ENCODE measurements around the gene TAF6L.
A peak's percentile ranks its signal among the peaks of the same experiment; 100 is the strongest.
"Not testable (repeated sequence)": the region's sequence is repeated elsewhere in the genome, so short reads cannot be mapped to it uniquely, and the experiment has no call there.

The TAF6L gene, protein sequence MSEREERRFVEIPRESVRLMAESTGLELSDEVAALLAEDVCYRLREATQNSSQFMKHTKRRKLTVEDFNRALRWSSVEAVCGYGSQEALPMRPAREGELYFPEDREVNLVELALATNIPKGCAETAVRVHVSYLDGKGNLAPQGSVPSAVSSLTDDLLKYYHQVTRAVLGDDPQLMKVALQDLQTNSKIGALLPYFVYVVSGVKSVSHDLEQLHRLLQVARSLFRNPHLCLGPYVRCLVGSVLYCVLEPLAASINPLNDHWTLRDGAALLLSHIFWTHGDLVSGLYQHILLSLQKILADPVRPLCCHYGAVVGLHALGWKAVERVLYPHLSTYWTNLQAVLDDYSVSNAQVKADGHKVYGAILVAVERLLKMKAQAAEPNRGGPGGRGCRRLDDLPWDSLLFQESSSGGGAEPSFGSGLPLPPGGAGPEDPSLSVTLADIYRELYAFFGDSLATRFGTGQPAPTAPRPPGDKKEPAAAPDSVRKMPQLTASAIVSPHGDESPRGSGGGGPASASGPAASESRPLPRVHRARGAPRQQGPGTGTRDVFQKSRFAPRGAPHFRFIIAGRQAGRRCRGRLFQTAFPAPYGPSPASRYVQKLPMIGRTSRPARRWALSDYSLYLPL

DNA sequence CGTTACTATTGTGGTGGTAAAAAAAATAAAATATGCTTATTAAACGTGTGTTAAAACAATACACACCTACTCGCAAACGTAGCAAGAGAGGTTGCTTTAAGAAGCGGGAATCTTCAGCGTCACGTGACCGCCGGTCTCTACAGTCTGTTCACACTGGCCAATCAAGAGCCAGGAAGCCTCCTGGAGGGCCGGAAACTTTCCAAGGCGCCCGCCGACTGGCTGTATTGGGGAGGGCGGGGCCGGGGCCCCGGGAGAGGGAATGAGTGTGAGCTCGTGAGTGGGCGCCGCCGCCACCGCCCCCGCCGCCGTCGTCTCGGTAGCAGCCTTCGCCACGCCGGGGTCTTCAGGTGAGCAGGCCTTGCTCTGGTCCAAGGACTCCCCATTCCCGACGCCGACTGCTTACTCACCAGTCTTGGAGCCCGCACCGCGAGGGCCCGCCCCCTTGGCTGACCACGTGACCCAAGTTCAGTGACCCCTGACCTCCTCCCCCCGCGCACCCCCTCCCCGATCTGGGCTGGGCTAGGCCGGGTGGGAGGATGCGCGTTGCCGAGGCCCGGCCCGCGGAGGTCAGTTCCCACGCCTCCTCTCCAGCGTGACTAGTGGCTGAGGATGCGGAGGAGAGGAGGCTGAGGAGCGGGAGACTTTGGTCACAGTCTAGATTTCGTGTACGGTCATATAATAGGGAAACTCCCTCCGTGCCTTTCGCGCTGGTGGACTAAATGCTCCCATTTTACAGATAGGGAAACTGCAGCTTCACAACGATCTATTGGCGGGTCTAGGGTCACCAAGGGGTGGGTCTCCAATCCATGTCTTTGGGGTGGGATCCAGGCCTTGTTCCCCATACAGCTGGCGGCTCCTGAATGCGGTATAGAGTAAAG, at the start of gene TAF6L:
TAF6L (plus strand) TSS at position 253 of the 878 bp plus-strand sequence. CDS start 4,388 bp downstream, outside the sequence.
- peak; percentile 96 for DNase-seq

DNA sequence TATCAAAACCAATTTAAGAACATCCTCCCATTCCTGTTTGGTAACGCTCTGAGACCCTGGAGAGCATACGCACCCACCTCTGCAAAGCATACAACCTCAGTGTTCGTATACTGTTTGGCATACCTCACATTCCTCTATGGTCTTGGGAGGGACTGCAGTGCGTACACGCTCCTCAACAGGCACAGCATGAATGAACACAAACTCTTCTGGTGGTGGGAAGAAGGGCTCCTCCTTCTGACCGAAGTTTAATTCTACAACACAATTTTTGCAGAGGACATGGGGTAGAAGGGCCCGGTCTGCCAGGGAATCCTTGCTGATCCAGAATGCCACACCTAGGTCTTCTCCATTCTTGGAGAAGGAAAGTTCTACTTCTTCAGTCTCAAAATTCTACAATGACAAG, 49.2 kb upstream of the TAF6L start:
- DNase-seq = no peak

DNA sequence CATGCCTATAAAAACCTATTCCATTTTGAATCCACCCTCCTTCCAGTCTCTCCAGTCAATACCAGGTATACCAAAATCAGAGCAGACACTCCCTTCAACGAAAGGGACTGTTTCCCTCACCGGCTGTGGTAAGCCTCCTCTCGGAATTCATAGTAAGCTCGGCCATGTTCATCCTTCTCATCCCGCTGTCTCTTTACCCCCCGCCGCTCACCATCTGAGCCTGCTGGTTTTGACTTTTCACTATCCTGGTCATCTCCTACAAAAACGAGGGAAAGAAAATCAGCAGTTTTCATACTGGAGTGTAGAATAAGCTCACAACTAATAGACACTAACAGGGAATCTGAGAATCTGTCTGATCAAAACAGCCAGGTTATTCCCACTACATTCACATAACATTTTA, 47.0 kb upstream of the TAF6L start:
- no peak for DNase-seq

DNA sequence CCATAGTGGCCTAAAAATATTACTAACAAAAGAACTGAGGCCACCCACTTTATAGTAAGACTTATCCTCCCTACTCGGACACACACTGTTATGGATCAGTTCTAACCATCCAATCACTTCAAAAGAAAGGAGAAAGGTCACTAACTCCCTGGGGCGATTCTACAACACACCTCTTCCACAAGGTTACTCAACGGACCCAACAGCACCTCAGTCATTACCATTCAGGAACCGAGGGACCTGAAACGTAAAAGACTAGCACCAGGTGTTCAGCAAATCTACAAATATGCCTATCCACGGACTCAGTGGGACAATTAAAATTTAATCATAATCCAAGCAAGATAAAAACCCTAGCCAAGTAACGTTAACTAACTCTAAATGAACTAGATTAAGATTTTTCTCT, 45.5 kb upstream of the TAF6L start:
- DNase-seq = no peak

DNA sequence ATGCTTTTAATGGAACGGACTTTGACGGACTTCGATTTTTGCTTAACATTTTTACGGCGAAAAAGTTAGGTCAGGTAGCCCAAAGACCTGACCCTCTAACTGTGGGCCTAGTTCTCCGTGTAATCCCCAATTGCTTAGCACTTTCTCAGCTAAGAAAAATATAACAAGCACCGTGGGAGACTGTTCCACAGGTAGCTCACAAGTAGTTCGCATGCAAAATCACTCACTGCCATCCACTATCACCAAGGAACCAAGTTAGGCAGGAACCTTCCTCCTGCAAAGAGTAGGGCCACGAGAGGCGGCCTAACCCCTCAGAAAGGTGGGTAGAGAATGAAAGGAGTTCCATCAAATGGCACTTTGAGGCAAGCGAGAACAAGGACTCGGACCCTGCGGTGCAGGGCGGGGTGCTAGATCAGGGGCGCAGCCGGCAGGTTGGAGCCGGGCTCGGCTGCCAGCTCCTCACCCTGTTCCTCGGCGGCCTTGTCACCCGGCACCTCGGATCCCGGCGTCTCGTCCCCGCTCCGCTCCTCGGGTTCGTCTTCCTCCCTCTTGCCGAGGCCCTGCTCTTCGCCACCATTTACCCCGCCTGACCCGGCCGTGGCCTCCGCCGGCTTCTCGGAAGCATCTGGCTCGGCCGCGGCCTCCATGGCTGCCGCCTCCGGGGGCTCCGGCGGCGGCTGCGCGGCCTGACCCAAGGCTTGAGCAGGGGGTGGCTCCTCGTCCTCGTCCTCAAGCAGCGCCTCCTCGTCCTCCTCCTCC, 44.9 kb upstream of the TAF6L start:
- no peak for DNase-seq

DNA sequence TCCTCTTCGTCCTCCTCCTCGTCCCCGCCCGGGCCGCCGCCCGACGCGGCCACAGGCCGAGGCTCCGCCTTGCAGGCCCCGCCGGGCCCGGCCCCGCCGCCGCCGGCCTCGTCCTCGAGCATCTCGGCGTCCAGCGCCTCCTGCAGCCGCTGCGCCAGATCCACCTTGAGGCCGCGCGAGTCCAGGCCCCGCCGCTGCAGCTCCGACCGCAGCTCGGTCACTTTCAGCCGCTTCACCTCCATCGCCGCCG, 44.4 kb upstream of the TAF6L start:
- DNase-seq = no peak

DNA sequence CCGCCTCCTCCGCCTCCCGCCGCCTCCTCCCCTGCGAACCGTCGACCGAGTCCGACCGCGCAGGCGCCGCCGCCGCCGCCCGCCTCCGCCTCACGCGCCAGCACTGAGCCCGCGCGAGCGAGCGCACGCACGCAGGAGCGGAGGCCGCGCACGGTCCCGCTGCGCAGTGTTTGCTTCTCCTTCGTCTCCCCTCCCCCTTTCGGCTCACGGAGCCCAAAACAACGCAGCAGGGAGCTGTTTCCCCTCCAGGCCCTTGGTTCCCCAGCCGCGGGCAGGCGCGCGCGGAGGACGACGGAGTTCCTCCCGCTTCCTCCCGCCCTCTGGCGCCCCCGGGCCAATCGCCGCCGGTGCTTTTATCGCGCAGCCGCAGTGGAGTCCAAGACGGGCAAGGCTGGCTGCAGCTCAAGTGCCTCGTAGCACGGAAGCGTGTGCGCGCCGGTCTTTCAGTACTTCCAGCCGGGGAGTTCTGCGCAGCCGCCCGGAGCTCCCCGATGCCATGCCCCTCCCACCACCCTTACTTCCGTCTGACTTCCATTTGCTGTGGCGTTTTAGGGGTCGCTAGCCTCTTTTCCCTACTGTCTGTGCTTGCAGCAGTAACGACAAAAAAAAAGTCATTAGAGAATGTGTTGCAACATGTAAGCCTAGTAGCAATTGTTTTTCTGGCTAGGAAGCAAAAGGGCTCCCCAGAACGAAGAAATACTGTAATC, 43.9 kb upstream of the TAF6L start, which contains the start of gene HNRNPUL2:
HNRNPUL2 (minus strand) TSS at position 293 of the 707 bp plus-strand sequence. CDS start 301 bp downstream, outside the sequence.
- peak; percentile 99 for DNase-seq

DNA sequence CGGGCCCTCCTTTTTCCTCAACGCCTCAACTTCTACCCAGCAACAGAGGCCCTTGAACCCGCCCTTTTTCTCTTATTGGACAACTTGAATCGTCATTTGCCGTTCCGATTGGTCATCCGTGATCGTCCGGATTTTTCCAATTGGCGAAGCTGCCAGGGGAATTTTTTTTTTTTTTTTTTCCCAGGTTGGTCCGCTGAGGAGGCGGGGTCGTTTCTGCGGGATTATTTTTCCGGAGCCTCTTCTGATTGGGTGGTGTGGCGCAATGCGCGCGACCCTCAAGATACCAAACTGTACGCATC, 43.4 kb upstream of the TAF6L start:
- DNase-seq = peak; percentile 98

DNA sequence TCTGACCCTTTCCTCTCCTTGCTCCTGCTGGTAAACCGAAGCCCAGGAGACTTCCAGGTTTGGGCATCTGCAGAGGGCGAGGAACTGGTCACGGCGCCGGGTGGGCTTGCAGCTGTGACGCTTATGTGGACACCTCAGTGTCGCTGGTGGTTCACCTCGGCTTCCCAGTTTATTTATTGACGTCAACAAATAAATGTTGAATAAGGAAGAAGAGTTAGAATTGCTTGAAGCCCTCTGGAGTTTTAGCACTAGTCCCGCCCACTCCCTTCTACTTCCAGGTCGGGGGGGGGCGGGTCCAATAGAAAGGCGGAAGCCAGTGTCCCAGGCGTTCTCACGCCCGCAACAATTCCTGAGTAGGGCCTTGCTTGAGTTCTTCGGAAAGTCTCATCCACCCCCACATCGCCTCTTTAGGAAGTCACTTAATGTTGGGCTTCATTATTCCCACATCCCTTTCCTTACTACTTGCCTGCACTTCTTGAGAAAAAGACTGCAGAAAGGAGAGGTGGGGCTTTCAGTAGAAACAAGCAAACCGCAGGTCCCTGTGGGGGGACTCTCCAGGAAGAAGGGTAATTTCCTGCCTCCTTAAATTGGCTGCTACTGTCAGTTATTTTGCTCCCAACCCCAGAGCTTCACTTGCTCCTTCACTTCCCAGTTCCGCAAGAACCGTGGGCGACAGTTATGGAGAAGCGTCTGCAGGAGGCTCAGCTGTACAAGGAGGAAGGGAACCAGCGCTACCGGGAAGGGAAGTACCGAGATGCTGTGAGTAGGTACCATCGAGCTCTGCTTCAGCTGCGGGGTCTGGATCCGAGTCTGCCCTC, 42.8 kb upstream of the TAF6L start, which contains the start of gene TTC9C:
TTC9C (plus strand) TSS at position 316 of the 818 bp plus-strand sequence; CDS start at position 679, 363 bp downstream.
- DNase-seq = peak; percentile 74

DNA sequence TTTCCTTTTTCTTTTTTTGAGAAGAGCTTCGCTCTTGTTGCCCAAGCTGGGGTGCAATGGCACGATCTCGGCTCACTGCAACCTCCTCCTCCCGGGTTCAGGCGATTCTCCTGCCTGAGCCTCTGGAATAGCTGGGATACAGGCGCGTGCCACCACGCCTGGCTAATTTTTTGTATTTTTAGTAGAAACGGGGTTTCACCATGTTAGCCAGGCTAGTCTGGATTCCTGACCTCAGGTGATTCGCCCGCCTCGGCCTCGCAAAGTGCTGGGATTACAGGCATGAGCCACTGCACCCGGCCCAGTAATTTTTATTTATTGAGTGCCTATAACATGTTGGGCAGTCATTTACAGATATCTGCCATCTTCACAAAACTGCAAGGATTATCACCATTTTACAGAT, 41.1 kb upstream of the TAF6L start:
- not testable (repeated sequence) for DNase-seq

DNA sequence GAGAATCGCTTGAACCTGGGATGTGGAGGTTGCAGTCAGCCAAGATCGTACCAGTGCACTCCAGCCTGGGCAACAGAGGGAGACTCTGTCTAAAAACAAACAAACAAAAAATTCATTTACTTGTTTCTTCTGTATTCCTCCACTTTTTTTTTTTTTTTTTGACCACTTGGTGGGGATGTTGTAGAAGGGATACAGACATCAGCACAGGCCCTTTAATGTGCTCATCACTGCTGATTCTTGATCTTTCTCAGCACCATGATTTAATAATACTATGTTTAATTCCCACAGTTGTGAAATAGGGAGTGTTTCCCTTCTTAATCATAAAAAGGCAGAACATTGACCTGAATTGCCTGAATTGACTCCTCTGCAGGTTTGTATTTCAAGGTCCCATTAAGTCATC, 38.4 kb upstream of the TAF6L start:
- no peak for DNase-seq

DNA sequence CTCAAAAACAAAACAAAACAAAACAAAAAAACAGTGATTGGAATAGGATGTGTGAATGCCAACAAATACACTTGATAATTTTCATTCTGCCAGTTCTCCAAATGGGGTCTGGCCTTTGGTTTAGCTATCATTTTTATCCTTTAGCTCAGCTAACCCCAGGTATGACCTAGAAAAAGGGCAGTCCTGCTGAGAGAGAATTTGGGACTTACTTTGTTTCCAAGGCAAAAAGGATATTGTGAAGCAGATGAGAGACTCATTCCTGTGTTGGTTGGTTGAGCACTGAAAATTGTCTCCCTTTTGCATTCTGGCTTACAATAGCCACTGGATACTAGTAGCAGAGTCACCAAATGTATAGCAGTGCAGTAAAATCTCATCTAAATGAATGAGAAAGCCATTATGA, 34.0 kb upstream of the TAF6L start:
- no peak for DNase-seq

DNA sequence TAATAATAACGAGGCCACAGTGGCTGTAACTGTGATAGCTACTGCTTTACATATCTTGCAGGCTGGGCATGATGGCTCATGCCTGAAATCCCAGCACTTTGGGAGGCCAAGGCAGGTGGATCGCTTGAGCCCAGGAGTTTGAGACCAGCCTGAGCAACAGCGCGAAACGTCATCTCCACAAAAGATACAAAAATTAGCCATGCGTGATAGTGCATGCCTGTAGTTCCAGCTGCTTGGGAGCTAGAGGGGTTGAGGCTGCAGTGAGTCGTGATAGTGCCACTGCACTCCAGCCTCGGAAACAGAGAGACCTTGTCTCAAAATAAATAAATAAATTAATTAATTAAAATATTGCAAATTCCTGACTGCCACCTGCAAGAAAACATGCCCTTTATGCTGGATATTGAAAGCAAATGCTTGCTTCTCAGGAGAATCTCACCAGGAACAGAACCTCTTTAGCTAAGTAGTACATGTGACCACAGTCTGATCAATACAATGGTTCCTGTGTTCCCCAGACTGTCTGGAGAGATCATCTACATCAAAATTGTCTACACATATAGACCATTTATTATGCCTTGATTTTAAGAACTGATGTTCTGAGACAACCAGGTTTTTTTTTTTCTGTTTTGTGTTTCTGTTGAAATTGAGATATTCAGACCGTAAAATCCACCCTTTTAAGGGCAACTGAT, 23.6 kb upstream of the TAF6L start:
- no peak for DNase-seq

DNA sequence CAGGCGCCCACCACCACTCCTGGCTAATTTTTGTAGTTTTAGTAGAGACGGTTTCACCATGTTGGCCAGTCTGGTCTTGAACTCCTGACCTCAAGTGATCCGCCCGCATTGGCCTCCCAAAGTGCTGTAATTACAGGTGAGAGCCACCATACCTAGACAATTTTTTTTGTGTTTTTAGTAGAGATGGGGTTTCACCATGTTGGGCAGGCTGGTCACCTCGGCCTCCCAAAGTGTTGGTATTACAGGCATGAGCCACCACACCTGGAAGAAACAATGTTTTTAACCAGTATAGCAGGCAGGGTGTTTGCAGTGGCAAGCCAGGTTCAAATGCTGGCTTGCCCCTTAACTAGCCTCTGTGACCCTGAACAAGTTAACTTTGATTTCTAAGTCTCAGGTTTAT, 21.3 kb upstream of the TAF6L start:
- not testable (repeated sequence) for DNase-seq

DNA sequence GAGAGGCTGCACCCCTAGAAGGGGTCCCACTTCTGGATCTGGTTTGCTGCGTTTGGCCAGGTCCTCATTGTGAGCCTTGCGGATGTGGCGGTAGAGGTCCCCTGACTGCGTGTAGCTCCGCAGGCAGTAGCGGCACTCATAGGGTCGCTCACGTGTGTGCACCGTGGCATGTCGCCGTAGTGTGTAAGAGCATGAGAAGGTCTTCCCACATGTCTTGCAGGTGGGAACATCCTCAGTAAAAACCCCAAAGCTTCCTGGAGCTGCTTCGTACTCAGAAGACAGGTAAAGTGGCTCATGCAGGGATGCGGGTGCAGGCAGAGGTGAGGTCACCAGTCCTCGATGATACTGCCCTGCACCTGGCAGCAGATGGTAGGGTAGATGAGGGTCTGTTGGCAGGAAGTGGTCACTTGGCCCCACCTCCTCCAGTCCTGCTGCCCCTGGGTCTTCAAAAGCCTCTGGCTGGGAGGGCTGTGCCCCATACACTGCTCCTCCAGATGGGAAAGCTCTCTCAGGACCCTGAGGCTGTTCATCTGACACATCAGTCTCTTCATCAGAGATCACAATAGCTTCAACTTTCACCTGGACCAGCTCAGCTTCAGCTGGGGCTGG, 18.9 kb upstream of the TAF6L start:
- DNase-seq = no peak

DNA sequence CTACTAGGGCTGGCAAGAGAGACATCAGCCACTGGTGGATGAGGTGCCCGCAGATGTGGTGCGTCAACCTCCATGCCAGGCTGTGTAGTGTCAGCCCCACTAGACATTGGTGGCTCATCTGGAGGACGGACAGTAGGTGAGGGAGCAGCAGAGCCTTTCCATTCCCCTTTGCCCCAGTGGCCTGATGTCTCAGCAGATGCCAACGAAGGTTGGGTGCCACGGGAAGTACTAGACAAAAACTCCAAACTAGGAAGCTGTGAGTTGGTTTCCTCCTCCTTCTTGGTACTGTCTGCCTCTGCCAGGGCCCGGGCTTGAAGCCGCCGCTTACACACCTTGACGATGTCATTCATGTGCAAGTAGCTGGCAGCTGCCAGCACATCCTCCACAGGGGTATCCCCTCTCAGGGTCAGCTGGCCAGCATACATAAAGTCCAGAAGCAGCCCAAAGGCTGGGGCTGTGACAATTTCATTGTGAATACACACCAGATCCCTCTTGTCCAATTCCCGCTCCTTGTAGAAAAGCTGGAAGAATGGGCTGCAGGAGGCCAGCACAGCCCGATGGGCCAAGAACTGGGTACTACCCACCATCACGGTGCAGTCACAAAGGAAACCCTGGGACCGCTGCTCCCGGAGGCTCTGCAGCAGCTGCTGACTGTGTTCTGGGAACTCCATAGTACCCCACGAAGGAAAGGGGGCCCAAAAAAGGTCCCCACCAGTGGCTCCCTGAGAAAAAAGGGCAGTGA, 18.0 kb upstream of the TAF6L start:
- no peak for DNase-seq

DNA sequence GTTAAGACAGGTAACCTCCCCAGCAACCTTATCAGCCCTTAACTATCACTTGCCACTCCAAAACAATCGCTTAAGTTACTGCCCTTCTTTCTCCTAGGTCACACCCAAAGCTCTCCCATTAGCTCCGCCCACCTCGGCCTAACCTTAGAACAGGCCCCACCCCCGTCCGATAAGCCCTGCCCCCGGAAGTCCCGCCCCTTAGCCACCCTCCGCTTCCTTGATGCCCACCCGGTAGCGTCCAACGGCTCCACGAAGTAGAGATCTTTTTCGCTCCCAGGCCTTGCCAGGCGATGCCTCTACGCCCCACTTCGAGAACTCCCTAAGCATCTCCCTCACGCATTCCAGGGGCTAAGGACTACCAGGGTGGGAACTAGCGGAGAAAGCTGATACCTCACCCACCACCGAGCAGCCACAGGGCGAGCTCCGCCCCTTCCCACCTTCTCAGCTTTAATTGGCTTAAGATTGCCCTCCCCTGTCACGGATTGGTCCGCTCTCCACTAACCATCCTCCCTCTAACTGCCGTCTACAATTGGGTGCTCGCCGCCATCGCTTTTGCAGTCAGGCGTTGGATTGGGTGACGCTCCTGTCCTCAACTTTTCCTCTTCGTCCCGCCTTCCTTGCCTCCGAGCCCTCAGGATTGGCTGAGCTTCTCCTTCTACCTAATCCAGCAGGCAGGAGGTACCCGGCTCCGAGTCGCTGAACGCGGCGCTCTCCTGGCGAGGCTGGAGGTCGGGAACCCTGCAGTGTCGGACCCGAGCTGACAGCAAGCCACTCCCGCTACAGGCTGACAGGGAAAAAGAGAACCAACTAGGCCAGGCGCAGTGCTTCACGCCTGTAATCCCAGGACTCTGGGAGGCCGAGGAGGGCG, 17.2 kb upstream of the TAF6L start, which contains the start of gene ZBTB3:
ZBTB3 (minus strand) TSS at position 425 of the 868 bp plus-strand sequence. CDS start 496 bp downstream, outside the sequence.
- peak; percentile 99 for DNase-seq

DNA sequence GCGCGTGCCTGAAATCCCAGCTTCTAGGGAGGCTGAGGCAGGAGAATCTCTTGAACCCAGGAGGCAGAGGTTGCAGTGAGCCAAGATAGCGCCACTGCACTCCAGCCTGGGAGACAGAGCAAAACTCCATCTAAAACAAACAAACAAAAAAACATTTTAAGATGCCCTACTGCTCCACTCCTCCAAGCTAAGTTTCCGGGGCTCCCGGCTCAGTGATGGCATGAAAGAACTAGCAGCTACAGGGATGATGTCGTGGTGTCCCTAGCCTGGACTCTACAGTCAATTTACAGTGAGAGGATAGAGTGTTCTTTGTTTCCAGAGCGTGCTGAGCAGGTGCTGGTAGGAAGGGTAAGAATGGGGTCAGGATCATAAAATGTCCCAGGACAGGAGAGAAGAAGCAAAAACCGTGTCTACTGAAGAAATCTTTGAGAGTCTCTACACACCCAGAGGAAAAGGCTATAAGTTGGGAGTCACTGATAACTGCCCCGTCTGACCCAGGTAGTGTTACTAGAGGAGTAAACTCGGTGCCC, 16.0 kb upstream of the TAF6L start:
- no peak for DNase-seq

Data from NCI-H446 treated with DMSO at 0.1 percent for 48 hours (cell line).